Progenitor cell of endocrine pancreas (in vitro differentiated cells): Measurements from ENCODE around the gene FASTKD1. TPM values are rescaled to one million over a fixed set of nuclear protein-coding genes. Genes with fewer than 3 reads are reported as not detected.

Source experiments
- DNase-seq: peaks from one replicate; pipeline ENCODE4 v3.0.0; 2021; ENCODE audit warnings: low spot score; ENCODE audit not compliant: unreplicated experiment
- H3K27ac Mint-ChIP-seq: 2 replicates; pipeline ENCODE4 v1.8.0; 2021; ENCODE audit warnings: mild to moderate bottlenecking, moderate library complexity, mixed read lengths
- H3K27me3 Mint-ChIP-seq: 2 replicates; pipeline ENCODE4 v1.8.0; 2021; ENCODE audit warnings: mixed read lengths
- H3K36me3 Mint-ChIP-seq: 2 replicates; pipeline ENCODE4 v1.8.0; 2022; ENCODE audit warnings: mixed read lengths; ENCODE audit not compliant: insufficient read depth
- H3K4me1 Mint-ChIP-seq: 2 replicates; pipeline ENCODE4 v1.8.0; 2021; ENCODE audit warnings: low read depth, mixed read lengths
- H3K4me3 Mint-ChIP-seq: 2 replicates; pipeline ENCODE4 v1.8.0; 2021; ENCODE audit warnings: low read depth, mild to moderate bottlenecking, moderate library complexity, mixed read lengths
- H3K9me3 Mint-ChIP-seq: 2 replicates; pipeline ENCODE4 v1.8.0; 2021; ENCODE audit warnings: low read depth, mixed read lengths
- CTCF ChIP-seq: fragments of 200-600 bp; sonication (generic); IDR thresholded peaks from one replicate; pipeline ENCODE4 v1.5.0; 2021; ENCODE audit warnings: antibody characterized with exemption, mild to moderate bottlenecking; ENCODE audit not compliant: unreplicated experiment
- total RNA-seq: library from RNA; stranded (reverse); gene quantifications from 2 replicates; pipeline ENCODE4 v1.2.1, GENCODE V29; 2021

The FASTKD1 gene
- total RNA-seq, 1 donor from 2014 or later: 46.4 TPM

- DNase-seq: no peak
- Mint-ChIP-seq H3K4me3 (no peak overlapping the region), H3K9me3 (no peaks in the 10 kb centered on the region), H3K27me3 (no peaks in the 10 kb centered on the region), H3K27ac (no peak overlapping the region), H3K4me1 (no peaks in the 10 kb centered on the region), H3K36me3 (peaks cover 19% of the 10 kb centered on the region)
- no peak for TF ChIP-seq CTCF
Observed at GRCh38 chr2:169504651-169505050, 69.0 kb downstream of the FASTKD1 start.

- DNase-seq: no peak
- H3K4me3 Mint-ChIP-seq: no peak overlapping the region
- no peak overlapping the region for H3K27ac Mint-ChIP-seq
- no peak for TF ChIP-seq CTCF
- H3K27me3 Mint-ChIP-seq: no peaks in the 10 kb centered on the region
- H3K36me3 Mint-ChIP-seq: peaks cover 10% of the 10 kb centered on the region
- peaks cover 3% of the 10 kb centered on the region for H3K9me3 Mint-ChIP-seq
- H3K4me1 Mint-ChIP-seq: peaks cover 5% of the 10 kb centered on the region
Observed at GRCh38 chr2:169495310-169495928, 78.2 kb downstream of the FASTKD1 start.

DNA sequence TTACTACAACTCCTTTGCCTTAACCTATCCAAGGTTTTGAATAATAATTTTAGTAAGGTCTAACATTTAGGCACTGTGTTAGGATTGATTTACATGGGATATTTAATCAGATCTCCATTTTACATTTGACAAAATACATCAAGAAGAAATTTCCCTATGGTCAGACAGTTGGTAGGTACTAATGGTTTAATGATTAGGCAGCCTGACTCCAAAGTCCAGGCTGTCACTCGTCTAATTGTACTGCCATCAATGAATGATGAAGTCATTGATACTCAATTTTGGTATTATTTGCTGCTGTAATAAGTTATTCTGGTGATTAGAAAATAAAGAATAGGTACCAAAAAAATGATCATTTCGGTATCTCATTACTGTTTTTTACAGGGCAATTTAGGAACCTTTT, 80.3 kb downstream of the FASTKD1 start:
- H3K27ac Mint-ChIP-seq: no peak overlapping the region
- peaks cover 13% of the 10 kb centered on the region for H3K36me3 Mint-ChIP-seq
- DNase-seq: no peak
- H3K4me3 Mint-ChIP-seq: no peak overlapping the region
- peaks cover 5% of the 10 kb centered on the region for H3K4me1 Mint-ChIP-seq
- H3K9me3 Mint-ChIP-seq: peaks cover 3% of the 10 kb centered on the region
- H3K27me3 Mint-ChIP-seq: no peaks in the 10 kb centered on the region
- TF ChIP-seq CTCF: no peak

- H3K4me1 Mint-ChIP-seq: peaks cover 5% of the 10 kb centered on the region
- H3K27ac Mint-ChIP-seq: no peak overlapping the region
- no peak for DNase-seq
- no peaks in the 10 kb centered on the region for H3K27me3 Mint-ChIP-seq
- peaks cover 3% of the 10 kb centered on the region for H3K9me3 Mint-ChIP-seq
- H3K36me3 Mint-ChIP-seq: peaks cover 11% of the 10 kb centered on the region
- no peak for TF ChIP-seq CTCF
- H3K4me3 Mint-ChIP-seq: no peak overlapping the region
Observed at GRCh38 chr2:169491378-169491777, 82.3 kb downstream of the FASTKD1 start.

GRCh38 chr2:169490834-169491233, 82.8 kb downstream of the FASTKD1 start:
- Mint-ChIP-seq H3K4me3 (no peak overlapping the region), H3K36me3 (peaks cover 11% of the 10 kb centered on the region), H3K9me3 (peaks cover 3% of the 10 kb centered on the region), H3K4me1 (peaks cover 5% of the 10 kb centered on the region), H3K27ac (no peak overlapping the region), H3K27me3 (no peaks in the 10 kb centered on the region)
- no peak for DNase-seq
- no peak for TF ChIP-seq CTCF
